HEK293 (cell line): ENCODE measurements around the gene RNF227.

ENCODE experiments used
- HOXD13 ChIP-seq: sonication (generic); formaldehyde crosslinking; IDR thresholded peaks from 2 replicates; pipeline ENCODE4 v1.8.0; 2022; ENCODE audit warnings: missing genetic modification reagents, borderline replicate concordance
- KLF9 ChIP-seq: fragments of 450-650 bp; formaldehyde crosslinking; IDR thresholded peaks from 2 replicates; pipeline ENCODE4 v1.5.1; 2016; ENCODE audit warnings: missing biosample characterization, missing genetic modification characterization, low read depth
- PRDM6 ChIP-seq: fragments of 450-650 bp; formaldehyde crosslinking; IDR thresholded peaks from 2 replicates; pipeline ENCODE4 v1.5.1; 2017; ENCODE audit warnings: missing biosample characterization, missing genetic modification characterization
- SALL2 ChIP-seq: fragments of 450-650 bp; formaldehyde crosslinking; IDR thresholded peaks from 2 replicates; pipeline ENCODE4 v1.5.0; 2017; ENCODE audit warnings: missing biosample characterization, mild to moderate bottlenecking, missing genetic modification characterization, borderline replicate concordance
- SCRT1 ChIP-seq: fragments of 450-650 bp; formaldehyde crosslinking; IDR thresholded peaks from 2 replicates; pipeline ENCODE4 v1.5.1; 2016; ENCODE audit warnings: missing biosample characterization, missing genetic modification characterization, borderline replicate concordance
- TRIM28 ChIP-seq: IDR thresholded peaks from 2 replicates; pipeline ENCODE4 v1.6.1; 2011; ENCODE audit warnings: low read length, control low read depth, borderline replicate concordance
- WT1 ChIP-seq: fragments of 450-650 bp; formaldehyde crosslinking; IDR thresholded peaks from 2 replicates; pipeline ENCODE4 v1.5.1; 2016; ENCODE audit warnings: missing biosample characterization, missing genetic modification characterization
- ZBTB20 ChIP-seq: fragments of 450-650 bp; formaldehyde crosslinking; IDR thresholded peaks from 2 replicates; pipeline ENCODE4 v1.5.1; 2016; ENCODE audit warnings: missing biosample characterization, missing genetic modification characterization
- ZBTB21 ChIP-seq: fragments of 450-650 bp; formaldehyde crosslinking; IDR thresholded peaks from 2 replicates; pipeline ENCODE4 v1.5.1; 2017; ENCODE audit warnings: missing biosample characterization, missing genetic modification characterization
- ZFP37 ChIP-seq: fragments of 450-650 bp; formaldehyde crosslinking; IDR thresholded peaks from 2 replicates; pipeline ENCODE4 v1.5.1; 2016; ENCODE audit warnings: missing biosample characterization, missing genetic modification characterization
- ZNF18 ChIP-seq: fragments of 450-650 bp; formaldehyde crosslinking; IDR thresholded peaks from 2 replicates; pipeline ENCODE4 v1.5.1; 2016; ENCODE audit warnings: missing biosample characterization, missing genetic modification characterization
- ZNF19 ChIP-seq: fragments of 450-650 bp; formaldehyde crosslinking; IDR thresholded peaks from 2 replicates; pipeline ENCODE4; 2016; ENCODE audit warnings: missing biosample characterization, missing genetic modification characterization, low read depth
- ZNF26 ChIP-seq: fragments of 450-650 bp; formaldehyde crosslinking; IDR thresholded peaks from 2 replicates; pipeline ENCODE4 v1.5.1; 2016; ENCODE audit warnings: missing biosample characterization, missing genetic modification characterization
- ZNF311 ChIP-seq: fragments of 450-650 bp; formaldehyde crosslinking; IDR thresholded peaks from 2 replicates; pipeline ENCODE4 v1.5.1; 2017; ENCODE audit warnings: missing biosample characterization, missing genetic modification characterization, borderline replicate concordance
- ZNF354C ChIP-seq: fragments of 450-650 bp; formaldehyde crosslinking; IDR thresholded peaks from 2 replicates; pipeline ENCODE4 v1.5.1; 2016; ENCODE audit warnings: missing biosample characterization, missing genetic modification characterization, low read depth, borderline replicate concordance
- ZNF366 ChIP-seq: fragments of 450-650 bp; formaldehyde crosslinking; conservative IDR thresholded peaks from 2 replicates; pipeline ENCODE4 v1.5.1; 2016; ENCODE audit warnings: missing biosample characterization, missing genetic modification characterization
- ZNF391 ChIP-seq: fragments of 450-650 bp; formaldehyde crosslinking; IDR thresholded peaks from 2 replicates; pipeline ENCODE4 v1.5.1; 2016; ENCODE audit warnings: low read depth, missing biosample characterization, missing genetic modification characterization, borderline replicate concordance
- ZNF701 ChIP-seq: fragments of 450-650 bp; formaldehyde crosslinking; IDR thresholded peaks from 2 replicates; pipeline ENCODE4 v1.5.1; 2016; ENCODE audit warnings: missing biosample characterization, missing genetic modification characterization
- TF ChIP-seq, protein P1 (sequence below): sonication (generic); formaldehyde crosslinking; IDR thresholded peaks from 2 replicates; pipeline ENCODE4 v1.8.1; 2022; ENCODE audit warnings: mild to moderate bottlenecking, moderate library complexity, missing genetic modification reagents
- TF ChIP-seq, protein P2 (sequence below): fragments of 450-650 bp; formaldehyde crosslinking; IDR thresholded peaks from 2 replicates; pipeline ENCODE4 v1.5.1; 2016; ENCODE audit warnings: missing biosample characterization, missing genetic modification characterization

The RNF227 gene

DNA sequence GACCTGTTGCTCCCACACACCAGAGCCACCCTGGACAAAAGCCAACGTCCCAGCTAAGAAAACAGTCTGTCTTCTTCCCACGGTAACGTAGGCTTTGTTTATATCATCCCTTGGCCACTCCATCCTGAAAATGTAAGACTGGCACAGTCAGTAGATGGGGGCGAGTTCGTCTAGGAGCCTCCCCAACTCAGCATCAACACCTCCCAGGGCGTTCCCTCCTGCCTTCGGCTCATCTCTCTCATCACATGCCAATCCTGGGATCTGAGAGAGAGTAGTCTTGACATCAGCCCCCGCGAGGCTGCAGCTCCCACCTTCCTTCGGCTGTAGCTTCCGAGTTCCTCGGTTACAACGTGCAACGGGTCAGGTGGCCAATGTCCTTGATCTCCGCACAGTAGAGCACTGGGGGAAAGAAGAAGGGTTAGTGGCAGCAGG is 894 bp downstream of the RNF227 start (continued):
- no peak for TF ChIP-seq ZNF18 (tag by site-specific recombination)
- no peak for TF ChIP-seq TRIM28
- TF ChIP-seq ZNF19 (tag by site-specific recombination) = no peak
- 0 out of 2 replicates have a peak, but pooled peaks have one; percentile 9 for TF ChIP-seq ZNF391 (tag by site-specific recombination)
- TF ChIP-seq SCRT1 (tag by site-specific recombination) = peak; percentile 92
- no peak for TF ChIP-seq HOXD13
- no peak for TF ChIP-seq ZNF26 (tag by site-specific recombination)
- 0 out of 2 replicates have a peak, but pooled peaks have one; percentile 46 for TF ChIP-seq ZBTB21 (tag by site-specific recombination)
- TF ChIP-seq SALL2 (tag by site-specific recombination) = no peak
- TF ChIP-seq PRDM6 (tag by site-specific recombination) = no peak
- TF ChIP-seq ZNF701 (tag by site-specific recombination) = no peak
- TF ChIP-seq KLF9 = no peak
- TF ChIP-seq WT1 = peak; percentile 67
- TF ChIP-seq ZBTB20 = peak; percentile 48; the same call in 1 of the 2 replicates
- TF ChIP-seq ZNF311 (tag by site-specific recombination) = no peak
- no peak for TF ChIP-seq ZNF354C (tag by site-specific recombination)
- TF ChIP-seq, protein P1, sequence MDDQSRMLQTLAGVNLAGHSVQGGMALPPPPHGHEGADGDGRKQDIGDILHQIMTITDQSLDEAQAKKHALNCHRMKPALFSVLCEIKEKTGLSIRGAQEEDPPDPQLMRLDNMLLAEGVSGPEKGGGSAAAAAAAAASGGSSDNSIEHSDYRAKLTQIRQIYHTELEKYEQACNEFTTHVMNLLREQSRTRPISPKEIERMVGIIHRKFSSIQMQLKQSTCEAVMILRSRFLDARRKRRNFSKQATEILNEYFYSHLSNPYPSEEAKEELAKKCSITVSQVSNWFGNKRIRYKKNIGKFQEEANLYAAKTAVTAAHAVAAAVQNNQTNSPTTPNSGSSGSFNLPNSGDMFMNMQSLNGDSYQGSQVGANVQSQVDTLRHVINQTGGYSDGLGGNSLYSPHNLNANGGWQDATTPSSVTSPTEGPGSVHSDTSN (CRISPR knock-in tag) = no peak; the same call in 1 of the 2 replicates
- TF ChIP-seq ZFP37 (tag by site-specific recombination) = no peak
- TF ChIP-seq, protein P2, sequence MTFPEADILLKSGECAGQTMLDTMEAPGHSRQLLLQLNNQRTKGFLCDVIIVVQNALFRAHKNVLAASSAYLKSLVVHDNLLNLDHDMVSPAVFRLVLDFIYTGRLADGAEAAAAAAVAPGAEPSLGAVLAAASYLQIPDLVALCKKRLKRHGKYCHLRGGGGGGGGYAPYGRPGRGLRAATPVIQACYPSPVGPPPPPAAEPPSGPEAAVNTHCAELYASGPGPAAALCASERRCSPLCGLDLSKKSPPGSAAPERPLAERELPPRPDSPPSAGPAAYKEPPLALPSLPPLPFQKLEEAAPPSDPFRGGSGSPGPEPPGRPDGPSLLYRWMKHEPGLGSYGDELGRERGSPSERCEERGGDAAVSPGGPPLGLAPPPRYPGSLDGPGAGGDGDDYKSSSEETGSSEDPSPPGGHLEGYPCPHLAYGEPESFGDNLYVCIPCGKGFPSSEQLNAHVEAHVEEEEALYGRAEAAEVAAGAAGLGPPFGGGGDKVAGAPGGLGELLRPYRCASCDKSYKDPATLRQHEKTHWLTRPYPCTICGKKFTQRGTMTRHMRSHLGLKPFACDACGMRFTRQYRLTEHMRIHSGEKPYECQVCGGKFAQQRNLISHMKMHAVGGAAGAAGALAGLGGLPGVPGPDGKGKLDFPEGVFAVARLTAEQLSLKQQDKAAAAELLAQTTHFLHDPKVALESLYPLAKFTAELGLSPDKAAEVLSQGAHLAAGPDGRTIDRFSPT (tag by site-specific recombination) = 0 out of 2 replicates have a peak, but pooled peaks have one; percentile 24
- TF ChIP-seq ZNF366 (tag by site-specific recombination) = no peak
- TF ChIP-seq, all 188 proteins: peak for 17
